ENCODE measurements around the gene DIO3.

The DIO3 gene

GRCh38 chr14:101540481-101541462 is 20.5 kb upstream of the DIO3 start:
- DNase-seq (ENCODE audit: low read depth) = no peak
- TF ChIP-seq CTCF (IDR thresholded peaks at IDR 0.05; ENCODE audit: low read length, missing control alignments) = no peak
- H3K4me3 ChIP-seq (replicated peaks; ENCODE audit: low read depth, low read length) = no peak overlapping the region

GRCh38 chr14:101542391-101542790 is 18.9 kb upstream of the DIO3 start:
- no peak for TF ChIP-seq CTCF (IDR thresholded peaks at IDR 0.05; ENCODE audit: low read length, missing control alignments)
- H3K4me3 ChIP-seq (replicated peaks; ENCODE audit: low read depth, low read length) = no peak overlapping the region
- DNase-seq (ENCODE audit: low read depth) = no peak

GRCh38 chr14:101543814-101544213 is 17.5 kb upstream of the DIO3 start:
- no peak for TF ChIP-seq CTCF (IDR thresholded peaks at IDR 0.05; ENCODE audit: low read length, missing control alignments)

GRCh38 chr14:101544550-101544949 is 16.7 kb upstream of the DIO3 start:
- TF ChIP-seq CTCF (IDR thresholded peaks at IDR 0.05; ENCODE audit: low read length, missing control alignments) = no peak

More at GRCh38 chr14:101543814-101544213, 17.5 kb upstream of the DIO3 start:
- H3K4me3 ChIP-seq (replicated peaks; ENCODE audit: low read depth, low read length) = no peak overlapping the region
- DNase-seq (ENCODE audit: low read depth) = no peak

GRCh38 chr14:101546706-101547105 is 14.6 kb upstream of the DIO3 start:
- DNase-seq (ENCODE audit: low read depth) = no peak
- TF ChIP-seq CTCF (IDR thresholded peaks at IDR 0.05; ENCODE audit: low read length, missing control alignments) = no peak
- no peak overlapping the region for H3K4me3 ChIP-seq (replicated peaks; ENCODE audit: low read depth, low read length)

More at GRCh38 chr14:101544550-101544949, 16.7 kb upstream of the DIO3 start:
- no peak for DNase-seq (ENCODE audit: low read depth)
- H3K4me3 ChIP-seq (replicated peaks; ENCODE audit: low read depth, low read length) = no peak overlapping the region

GRCh38 chr14:101547107-101547738 is 14.1 kb upstream of the DIO3 start:
- DNase-seq (ENCODE audit: low read depth) = no peak
- no peak overlapping the region for H3K4me3 ChIP-seq (replicated peaks; ENCODE audit: low read depth, low read length)
- TF ChIP-seq CTCF (IDR thresholded peaks at IDR 0.05; ENCODE audit: low read length, missing control alignments) = no peak

Data from fibroblast of pulmonary artery (primary cell).